ENCODE measurements around the gene KCNJ11.

KCNJ11 gene

GRCh38 chr11:17353821-17354600 is 34.4 kb downstream of the KCNJ11 start:
- no peak for DNase-seq (ENCODE audit: low spot score)

DNA sequence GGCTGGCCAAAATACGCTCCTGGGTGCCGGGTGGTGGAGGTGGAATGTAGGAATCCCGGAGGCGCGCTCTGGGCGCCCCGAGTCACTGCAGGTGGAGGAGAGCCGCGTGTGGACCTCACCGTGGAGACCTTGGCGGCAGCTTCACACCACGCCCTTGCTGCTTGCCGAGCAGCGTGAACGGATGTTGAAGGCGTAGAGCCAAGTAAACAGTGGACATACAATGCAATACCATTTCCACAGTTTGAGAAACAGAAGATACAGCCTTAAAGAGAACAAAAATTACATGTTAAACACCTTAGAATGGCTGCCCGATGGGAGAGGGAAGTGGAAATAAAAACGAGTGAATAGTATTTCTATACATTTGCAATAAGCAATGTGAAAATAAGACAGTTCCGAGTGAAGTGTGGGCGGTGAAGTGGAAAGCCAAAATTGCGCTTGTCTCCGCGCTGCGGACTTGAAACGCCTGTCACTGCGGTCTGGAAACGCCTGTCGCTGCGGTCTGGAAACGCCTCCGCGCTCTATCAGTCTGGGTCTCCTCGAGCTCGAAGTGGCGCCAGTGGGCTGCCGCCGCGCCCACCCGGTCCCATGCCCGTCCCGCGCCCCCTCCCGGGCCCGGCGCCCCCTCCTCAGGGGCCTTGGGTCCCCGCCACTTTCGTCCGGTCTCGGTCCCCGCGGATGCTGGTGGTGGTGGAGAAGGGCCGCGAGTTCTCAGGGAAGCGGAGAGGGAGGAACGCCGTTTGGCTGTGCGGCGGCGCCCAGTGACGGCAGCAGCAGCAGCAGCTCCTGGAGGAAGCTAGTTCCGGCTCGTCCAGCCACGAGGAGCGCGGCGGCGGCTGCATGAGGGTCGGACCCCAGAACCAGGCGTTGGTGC is 35.3 kb downstream of the KCNJ11 start:
- DNase-seq (ENCODE audit: low spot score) = peak; percentile 21

DNA sequence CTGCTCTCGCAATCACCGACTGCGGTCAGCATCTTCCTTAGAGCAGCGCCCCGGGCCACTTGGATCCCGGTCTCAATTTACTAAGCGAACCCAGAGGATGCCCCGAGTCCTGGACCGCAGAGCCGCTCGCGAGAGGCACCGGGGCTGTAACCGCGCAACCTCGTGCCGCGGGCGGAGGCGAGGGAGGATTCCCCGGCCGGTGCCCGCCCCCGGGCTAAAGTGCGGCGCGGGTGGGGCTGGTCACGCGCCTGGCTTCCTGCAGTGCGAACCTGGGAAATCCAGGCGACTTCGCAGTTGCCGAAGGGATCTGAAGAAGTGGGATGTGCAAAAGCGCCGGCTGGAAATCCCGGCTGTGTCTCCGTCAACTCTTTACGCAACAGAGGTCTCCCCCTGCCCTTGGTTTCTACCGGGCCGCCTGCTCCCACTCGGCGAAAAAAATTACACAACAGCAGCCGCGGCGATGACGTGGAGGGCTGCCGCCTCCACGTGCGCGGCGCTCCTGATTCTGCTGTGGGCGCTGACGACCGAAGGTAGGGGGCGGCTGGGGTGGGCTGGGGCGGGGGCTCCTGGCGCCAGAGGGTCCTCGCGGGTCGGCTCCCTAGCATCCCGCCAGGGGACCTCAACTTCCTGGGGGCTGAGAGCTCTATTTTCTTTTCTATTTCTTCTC is 36.8 kb downstream of the KCNJ11 start, which contains the start of gene NCR3LG1:
TSS of gene NCR3LG1 (plus strand) at position 291 of the 667 bp plus-strand sequence. CDS start at position 461, 170 bp downstream.
- peak; percentile 44 for DNase-seq (ENCODE audit: low spot score)

- no peak for DNase-seq (ENCODE audit: low spot score)
These were observed 37.3 kb downstream of the KCNJ11 start for GRCh38 chr11:17351172-17351509.

GRCh38 chr11:17350455-17351171 is 37.8 kb downstream of the KCNJ11 start:
- DNase-seq (ENCODE audit: low spot score) = no peak

DNA sequence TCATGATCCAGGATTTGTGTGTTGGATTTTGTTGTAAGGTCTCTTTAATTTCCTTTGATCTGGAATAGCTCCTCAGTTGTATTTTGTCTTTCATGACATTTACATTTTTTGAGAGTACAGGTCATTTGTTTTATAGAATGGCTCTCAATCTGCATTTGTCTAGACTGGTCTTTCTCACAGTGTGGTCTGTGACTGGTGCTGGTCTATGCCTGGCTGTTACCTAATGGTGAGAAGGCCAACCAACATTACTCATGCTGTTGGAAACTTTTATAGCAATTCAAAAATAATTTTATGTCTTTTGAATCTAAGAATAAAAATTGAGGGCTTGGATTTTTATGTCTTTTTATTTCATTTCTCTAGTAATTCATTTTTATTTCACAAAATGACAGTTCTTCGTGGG is 40.8 kb downstream of the KCNJ11 start:
- DNase-seq (ENCODE audit: low spot score) = no peak

- no peak for DNase-seq (ENCODE audit: low spot score)
These were observed 44.6 kb downstream of the KCNJ11 start for GRCh38 chr11:17343907-17344306.

DNA sequence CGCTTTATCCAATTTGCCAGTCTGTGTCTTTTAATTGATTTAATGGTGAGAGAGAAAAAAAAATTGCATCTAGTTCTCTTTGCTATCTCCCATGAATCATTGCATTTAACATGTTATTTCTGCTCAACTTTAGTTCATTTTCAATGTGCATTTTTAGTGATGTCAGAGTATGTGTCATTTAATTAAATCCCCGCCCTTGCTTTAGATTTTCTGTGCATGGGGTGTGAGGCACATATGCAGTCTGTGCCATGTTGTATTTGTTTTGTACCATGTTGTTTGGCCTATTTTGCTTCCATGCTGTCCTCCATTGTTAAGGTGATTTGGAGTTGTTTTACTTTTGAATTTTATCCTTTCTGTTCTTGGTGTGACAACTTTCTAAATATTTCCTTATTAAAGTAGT is 45.2 kb downstream of the KCNJ11 start:
- DNase-seq (ENCODE audit: low spot score) = no peak
